Measurements from ENCODE around the gene CNIH3.
"Not testable (repeated sequence)": the region's sequence is repeated elsewhere in the genome, so short reads cannot be mapped to it uniquely, and the experiment has no call there.

The CNIH3 gene

GRCh38 chr1:224615861-224616755 is at the start of gene CNIH3:
Gene CNIH3, plus strand, starts transcription at chr1:224616317. Its CDS starts 858 bp downstream, at chr1:224617175.
- peak; percentile 90 for DNase-seq

- DNase-seq, result not testable (repeated sequence)
Measured at GRCh38 chr1:224566492-224566891, 49.6 kb upstream of the CNIH3 start.

GRCh38 chr1:224569276-224569675 is 46.8 kb upstream of the CNIH3 start:
- DNase-seq, result no peak

GRCh38 chr1:224571975-224572374 is 44.1 kb upstream of the CNIH3 start:
- not testable (repeated sequence) for DNase-seq

GRCh38 chr1:224579526-224579925 is 36.6 kb upstream of the CNIH3 start:
- peak; percentile 58 for DNase-seq

GRCh38 chr1:224580006-224580405 is 36.1 kb upstream of the CNIH3 start:
- no peak for DNase-seq

GRCh38 chr1:224582041-224582440 is 34.1 kb upstream of the CNIH3 start:
- no peak for DNase-seq

GRCh38 chr1:224583774-224584173 is 32.3 kb upstream of the CNIH3 start:
- DNase-seq, result no peak

GRCh38 chr1:224585051-224585450 is 31.1 kb upstream of the CNIH3 start:
- no peak for DNase-seq

- DNase-seq, result no peak
Measured at GRCh38 chr1:224587051-224587450, 29.1 kb upstream of the CNIH3 start.

GRCh38 chr1:224588515-224588914 is 27.6 kb upstream of the CNIH3 start:
- DNase-seq, result no peak

- no peak for DNase-seq
Measured at GRCh38 chr1:224589006-224589405, 27.1 kb upstream of the CNIH3 start.

GRCh38 chr1:224591326-224591725 is 24.8 kb upstream of the CNIH3 start:
- DNase-seq, result no peak

GRCh38 chr1:224592636-224593582 is 23.2 kb upstream of the CNIH3 start:
- peak; percentile 74 for DNase-seq

- DNase-seq, result peak; percentile 49
Measured at GRCh38 chr1:224594360-224594759, 21.8 kb upstream of the CNIH3 start.

- DNase-seq, result no peak
Measured at GRCh38 chr1:224594851-224595250, 21.3 kb upstream of the CNIH3 start.

GRCh38 chr1:224605482-224606181 is 10.5 kb upstream of the CNIH3 start:
- DNase-seq, result no peak

- DNase-seq, result no peak
Measured at GRCh38 chr1:224607188-224608148, 8.6 kb upstream of the CNIH3 start.

GRCh38 chr1:224609333-224609732 is 6.8 kb upstream of the CNIH3 start:
- no peak for DNase-seq

GRCh38 chr1:224612246-224612645 is 3.9 kb upstream of the CNIH3 start:
- DNase-seq, result no peak

- no peak for DNase-seq
Measured at GRCh38 chr1:224613486-224613885, 2.6 kb upstream of the CNIH3 start.
